Activated CD8-positive, alpha-beta memory T cell treated with anti-CD3 and anti-CD28 coated beads, Interleukin-2, amount 50 U/mL, for 48 hours (primary cell): ENCODE results near the gene PRSS2.
"Not testable (repeated sequence)": the region's sequence is repeated elsewhere in the genome, so short reads cannot be mapped to it uniquely, and the experiment has no call there.

Experiments used
- DNase-seq: peaks from one replicate; pipeline ENCODE4 v3.0.0-alpha.2; 2020

PRSS2 gene

DNA sequence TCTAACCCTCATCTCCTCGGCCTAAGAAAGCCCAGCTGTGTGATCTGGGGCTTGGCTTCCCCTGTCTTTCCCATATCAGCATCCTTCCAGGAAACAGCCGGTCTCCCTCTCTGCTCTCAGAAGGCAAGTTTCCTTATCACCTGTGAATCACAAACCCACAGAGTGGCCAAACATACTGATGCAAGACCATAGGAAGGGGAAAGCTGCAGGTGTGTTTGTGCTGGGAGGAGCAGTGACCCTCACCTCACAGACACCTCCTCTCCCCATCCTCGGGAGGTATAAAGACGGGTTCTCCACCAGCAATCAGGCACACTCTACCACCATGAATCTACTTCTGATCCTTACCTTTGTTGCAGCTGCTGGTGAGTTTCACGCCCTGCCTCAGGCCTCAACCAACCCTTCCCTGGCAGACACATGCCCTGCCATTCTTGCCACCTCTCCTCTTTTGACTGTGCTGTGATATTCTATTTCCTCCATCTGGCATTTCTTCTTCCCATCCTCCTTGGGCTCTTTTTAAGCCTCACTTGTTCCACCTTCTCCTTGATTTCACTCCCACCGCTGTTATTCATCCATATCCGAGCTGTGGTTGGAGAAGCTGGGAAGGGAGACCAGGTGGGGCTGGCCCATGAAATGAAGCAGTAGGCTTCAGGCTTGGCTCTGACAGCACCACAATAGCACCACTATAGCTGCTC is at the start of gene PRSS2:
Gene PRSS2 (plus strand): TSS at position 310 of the 692 bp plus-strand sequence. CDS start 13 bp downstream, at position 323.
- DNase-seq, result no peak

GRCh38 chr7:142720986-142721385 is 49.8 kb upstream of the PRSS2 start:
- DNase-seq, result no peak

DNA sequence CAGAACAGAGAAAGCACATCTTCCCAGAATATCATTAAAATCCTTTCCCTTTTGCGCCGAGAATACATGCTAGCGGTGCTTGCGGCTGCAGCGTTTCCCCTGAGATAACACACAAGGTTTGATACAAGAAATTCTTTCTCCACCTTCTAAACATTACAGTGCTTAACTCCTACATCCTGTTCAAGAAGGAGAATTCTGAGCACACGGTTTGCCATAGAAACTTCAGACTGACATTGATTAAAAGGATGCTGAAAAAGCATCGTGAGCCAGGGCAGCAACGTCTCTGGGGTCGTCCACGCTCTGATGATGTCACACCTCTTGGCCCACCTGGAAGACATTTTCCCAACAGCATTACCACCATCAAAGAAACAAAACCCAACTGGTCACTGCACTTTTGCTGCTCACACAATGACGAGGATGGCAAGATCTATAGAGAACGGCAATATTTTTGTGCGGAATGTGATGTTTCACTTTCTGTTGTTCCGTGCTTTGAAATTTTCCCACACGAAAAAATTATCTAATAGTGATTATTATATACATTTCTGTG is 48.4 kb upstream of the PRSS2 start:
- no peak for DNase-seq

DNA sequence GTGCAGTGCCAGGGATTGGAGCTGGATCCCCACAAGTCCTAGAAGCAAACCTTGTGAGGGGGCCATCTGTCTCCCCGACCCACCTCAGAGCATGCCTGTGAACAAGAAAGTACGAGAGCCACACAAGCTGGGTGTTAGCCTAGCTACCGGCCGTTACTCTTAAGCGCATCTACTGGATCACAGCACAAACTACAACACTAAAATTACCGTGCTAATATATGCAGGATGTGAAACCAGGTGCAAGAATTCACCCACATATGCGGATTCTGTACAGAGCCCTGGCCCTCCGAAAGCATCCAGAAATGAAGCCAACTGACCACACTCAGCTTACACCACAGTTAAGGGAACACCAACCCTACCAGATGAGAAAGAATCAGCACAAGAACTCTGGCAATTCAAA is 37.5 kb upstream of the PRSS2 start:
- DNase-seq, result no peak

GRCh38 chr7:142739923-142740492 is 30.8 kb upstream of the PRSS2 start:
- no peak for DNase-seq

- DNase-seq, result no peak
These were observed 30.0 kb upstream of the PRSS2 start for GRCh38 chr7:142740786-142741185.

- DNase-seq, result not testable (repeated sequence)
These were observed 28.8 kb upstream of the PRSS2 start for GRCh38 chr7:142741932-142742331.

DNA sequence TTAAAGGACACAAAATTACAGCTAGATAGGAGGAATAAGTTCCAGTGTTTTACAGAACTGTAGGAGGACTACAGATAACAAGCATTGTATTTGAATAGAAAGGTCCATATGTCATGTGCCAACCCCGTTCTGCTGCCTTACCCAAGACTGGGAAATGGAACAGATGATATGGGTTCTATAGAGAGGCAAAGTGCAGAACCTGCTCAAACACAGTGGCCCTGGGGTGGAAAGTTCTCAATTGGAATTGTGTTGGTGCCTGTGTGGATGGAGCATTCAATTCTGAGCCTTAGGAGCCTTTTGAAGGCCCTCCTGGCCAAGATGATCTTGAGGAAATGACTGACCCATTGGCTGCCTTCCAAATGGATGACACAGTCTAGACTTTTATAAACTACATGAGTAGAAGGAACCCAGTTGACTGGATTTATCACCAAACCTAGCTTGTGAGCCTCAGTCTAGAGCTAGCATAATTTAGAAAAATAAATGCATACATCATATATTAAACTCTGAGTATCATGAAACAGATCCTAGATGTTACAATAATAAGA is 25.6 kb upstream of the PRSS2 start:
- DNase-seq, result no peak

DNA sequence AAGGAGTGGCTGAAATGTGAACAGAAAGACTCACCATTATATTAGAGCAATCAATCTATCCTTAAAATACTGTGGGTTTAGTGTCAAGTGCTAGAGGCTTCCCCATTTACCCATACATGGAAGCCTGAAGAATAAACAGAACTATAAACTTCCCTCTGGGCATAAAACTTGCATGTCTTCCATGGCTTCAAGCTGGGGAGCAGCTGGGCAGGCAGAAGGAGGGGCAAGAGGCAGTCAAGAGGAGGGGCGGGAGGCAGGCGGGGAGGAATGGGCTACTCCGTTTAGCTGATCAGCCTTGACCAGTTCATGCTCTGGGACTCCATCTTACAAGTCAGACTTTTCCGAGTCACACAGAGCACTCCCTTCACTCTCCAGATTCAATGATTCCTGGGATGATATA is 25.0 kb upstream of the PRSS2 start:
- no peak for DNase-seq

DNA sequence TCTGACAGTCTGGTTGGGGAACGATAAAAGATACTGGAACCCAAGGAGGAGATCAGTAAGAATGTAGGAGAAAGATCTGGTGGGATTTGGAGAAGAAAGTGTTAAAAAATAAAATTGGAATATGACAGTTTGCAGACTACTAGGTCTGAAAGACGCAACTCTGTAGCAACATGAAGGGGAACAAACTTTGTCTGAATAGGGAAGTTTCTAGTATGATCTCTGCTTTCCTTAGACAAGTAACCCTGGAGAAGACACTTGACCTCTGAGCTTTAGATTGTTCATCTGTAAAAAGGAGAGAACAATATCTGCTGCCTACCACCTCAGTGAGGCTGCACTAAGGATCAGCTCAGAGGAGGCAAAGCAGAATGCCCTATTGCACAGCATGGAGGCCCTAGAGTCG is 24.5 kb upstream of the PRSS2 start:
- no peak for DNase-seq

- not testable (repeated sequence) for DNase-seq
These were observed 22.4 kb upstream of the PRSS2 start for GRCh38 chr7:142748410-142748809.

- DNase-seq, result no peak
These were observed 21.4 kb upstream of the PRSS2 start, which contains the start of gene PRSS1 for GRCh38 chr7:142749218-142749993. TSS of gene PRSS1 (plus strand) at chr7:142749472. CDS start at chr7:142749485, 13 bp downstream.

- no peak for DNase-seq
These were observed 20.3 kb upstream of the PRSS2 start for GRCh38 chr7:142750321-142750938.

- not testable (repeated sequence) for DNase-seq
These were observed 19.1 kb upstream of the PRSS2 start for GRCh38 chr7:142751526-142752175.

DNA sequence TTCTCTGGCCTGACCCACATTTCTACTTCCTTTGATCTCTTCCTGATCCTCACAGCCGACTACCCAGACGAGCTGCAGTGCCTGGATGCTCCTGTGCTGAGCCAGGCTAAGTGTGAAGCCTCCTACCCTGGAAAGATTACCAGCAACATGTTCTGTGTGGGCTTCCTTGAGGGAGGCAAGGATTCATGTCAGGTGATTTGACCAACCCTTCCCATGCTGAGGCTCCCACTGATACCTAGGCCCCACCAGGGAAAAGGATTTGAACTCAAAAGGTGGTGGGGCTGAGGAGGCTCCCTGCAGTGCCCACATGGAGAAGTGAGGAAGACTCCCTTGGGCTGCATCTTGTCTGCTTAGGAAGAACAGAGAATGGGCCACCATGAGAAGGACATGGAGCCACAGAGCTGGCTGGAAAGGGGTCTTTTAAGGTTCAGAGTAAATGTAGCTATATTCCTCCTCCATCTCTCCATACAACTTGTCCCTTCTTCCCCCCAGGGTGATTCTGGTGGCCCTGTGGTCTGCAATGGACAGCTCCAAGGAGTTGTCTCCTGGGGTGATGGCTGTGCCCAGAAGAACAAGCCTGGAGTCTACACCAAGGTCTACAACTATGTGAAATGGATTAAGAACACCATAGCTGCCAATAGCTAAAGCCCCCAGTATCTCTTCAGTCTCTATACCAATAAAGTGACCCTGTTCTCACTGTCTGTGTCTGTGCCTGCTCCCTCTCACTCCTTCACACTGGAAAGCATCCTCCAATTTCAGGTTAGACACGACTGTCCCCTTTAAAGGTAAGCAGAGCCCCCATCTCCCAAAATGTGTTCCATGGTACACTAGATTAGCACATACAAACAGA is 18.2 kb upstream of the PRSS2 start:
- DNase-seq, result no peak

GRCh38 chr7:142753366-142753765 is 17.4 kb upstream of the PRSS2 start:
- DNase-seq, result no peak

DNA sequence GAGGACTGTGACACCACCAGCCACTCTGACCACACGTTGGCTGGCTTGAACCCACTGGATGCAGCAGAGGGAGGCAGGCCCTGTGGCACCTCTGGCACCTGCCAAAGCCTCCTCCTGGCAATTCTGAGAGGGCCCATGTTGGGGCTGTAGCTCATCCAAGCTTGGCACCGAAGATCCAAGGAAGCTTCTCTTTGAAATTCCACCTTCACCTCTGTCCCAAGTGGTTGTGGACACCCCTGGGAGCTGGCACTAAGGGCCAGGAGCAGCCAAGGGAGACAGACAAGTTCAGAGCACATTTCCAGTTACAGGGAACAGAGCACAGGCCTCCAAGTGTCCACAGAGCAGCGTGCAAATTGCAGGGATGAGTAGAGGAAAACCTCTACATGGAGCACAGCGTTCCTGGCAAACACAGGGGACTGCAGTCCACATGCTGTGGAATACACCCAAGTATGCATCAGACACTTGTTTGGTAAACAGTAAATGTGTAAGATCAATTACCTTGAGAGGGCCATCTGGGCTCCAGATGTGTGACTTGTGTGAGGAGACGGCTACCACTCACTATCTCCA is 16.8 kb upstream of the PRSS2 start:
- DNase-seq, result not testable (repeated sequence)

DNA sequence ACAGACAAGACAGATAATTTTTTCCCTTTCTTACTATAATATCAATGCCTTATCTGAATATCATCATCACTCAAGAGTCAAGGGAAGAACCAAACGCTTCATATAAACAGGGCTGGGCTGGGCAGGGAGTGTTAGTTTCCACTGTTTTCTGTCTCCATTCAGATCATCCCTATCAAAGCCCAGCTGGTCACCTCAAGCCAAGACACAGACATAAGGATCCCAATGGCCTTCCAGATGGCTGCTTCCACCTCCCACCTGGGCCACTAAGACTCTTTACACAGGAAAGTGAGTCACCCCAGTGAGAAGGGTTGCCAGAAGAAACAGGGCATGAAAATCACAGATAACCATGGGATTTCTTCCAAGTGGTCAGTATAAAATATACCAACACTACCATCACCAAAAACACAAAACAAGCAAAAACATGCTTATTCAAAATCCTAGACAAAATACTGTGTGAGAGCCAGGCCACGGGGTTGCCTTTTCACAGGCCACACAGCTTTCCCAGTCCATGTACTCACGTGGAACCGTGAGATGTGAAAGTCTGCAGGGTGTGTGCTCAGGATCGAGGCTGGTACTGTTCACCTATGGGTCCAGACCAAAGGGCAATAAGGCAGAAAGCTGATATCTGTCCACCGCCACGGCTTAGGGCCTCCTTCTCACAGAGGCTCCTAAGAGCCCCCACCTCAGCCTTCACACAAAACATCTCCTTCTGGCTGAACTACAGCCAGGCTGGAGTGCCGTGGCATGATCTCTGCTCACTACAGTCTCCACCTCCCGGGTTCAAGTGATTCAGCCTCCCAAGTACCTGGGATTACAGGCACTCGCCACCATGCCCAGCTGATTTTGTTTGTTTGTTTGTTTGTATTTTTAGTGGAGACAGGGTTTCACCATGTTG is 15.8 kb upstream of the PRSS2 start:
- no peak for DNase-seq

GRCh38 chr7:142758312-142758711 is 12.5 kb upstream of the PRSS2 start:
- DNase-seq, result not testable (repeated sequence)

DNA sequence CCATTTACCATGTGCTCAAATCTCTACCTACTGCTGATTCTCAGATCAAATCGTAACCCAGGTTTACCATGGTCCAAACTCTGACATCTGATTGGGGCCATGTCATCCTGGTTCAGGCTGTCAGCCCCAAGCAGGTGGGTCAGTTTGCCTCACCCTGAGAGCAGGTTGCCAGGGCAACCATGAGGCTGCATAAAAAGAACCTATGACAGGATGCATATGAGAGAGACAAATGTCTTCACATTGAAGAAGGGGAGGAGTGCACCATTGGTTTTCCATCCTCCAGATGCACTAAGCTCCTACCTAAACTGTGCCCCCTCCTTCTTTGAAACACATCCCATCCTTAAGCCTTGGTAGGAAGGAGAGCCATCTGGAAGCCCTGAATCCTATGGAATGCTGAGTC is 11.3 kb upstream of the PRSS2 start:
- DNase-seq, result no peak
